Panc1 (cell line): ENCODE measurements around the gene ASMTL.

Source experiments
- CTCF ChIP-seq: fragments of 450-650 bp; IDR thresholded peaks from 2 replicates; pipeline ENCODE4 v1.5.1; 2017; ENCODE audit warnings: mild to moderate bottlenecking
- POLR2AphosphoS5 ChIP-seq: IDR thresholded peaks from 2 replicates; pipeline ENCODE4 v1.6.1; 2012; ENCODE audit warnings: mild to moderate bottlenecking, low read depth, low read length, moderate library complexity
- TCF7L2 ChIP-seq: IDR thresholded peaks from 2 replicates; pipeline ENCODE4 v1.6.1; 2011; ENCODE audit warnings: mild to moderate bottlenecking, low read depth, low read length, inconsistent platforms

- TF ChIP-seq CTCF (no peak), TCF7L2 (no peak), POLR2AphosphoS5 (no peak)
These were observed 34.7 kb upstream of the ASMTL start for GRCh38 chrX:1487401-1487800.
